Fibroblast of pulmonary artery (primary cell): Measurements from ENCODE around the gene S100PBP.

Source experiments
- DNase-seq: peaks from one replicate; pipeline ENCODE4 v3.0.0-alpha.2; 2010; ENCODE audit warnings: low read depth
- H3K4me3 ChIP-seq: replicated peaks from 2 replicates; pipeline ENCODE4 v1.5.1; 2011; ENCODE audit warnings: low read depth, mild to moderate bottlenecking, control low read depth, low read length, moderate library complexity
- TF ChIP-seq, protein P1 (sequence below): IDR thresholded peaks from 2 replicates; pipeline ENCODE4 v1.5.1; 2011; ENCODE audit warnings: mild to moderate bottlenecking, control low read depth, low read length, inconsistent platforms; ENCODE audit errors: missing control alignments

S100PBP gene

DNA sequence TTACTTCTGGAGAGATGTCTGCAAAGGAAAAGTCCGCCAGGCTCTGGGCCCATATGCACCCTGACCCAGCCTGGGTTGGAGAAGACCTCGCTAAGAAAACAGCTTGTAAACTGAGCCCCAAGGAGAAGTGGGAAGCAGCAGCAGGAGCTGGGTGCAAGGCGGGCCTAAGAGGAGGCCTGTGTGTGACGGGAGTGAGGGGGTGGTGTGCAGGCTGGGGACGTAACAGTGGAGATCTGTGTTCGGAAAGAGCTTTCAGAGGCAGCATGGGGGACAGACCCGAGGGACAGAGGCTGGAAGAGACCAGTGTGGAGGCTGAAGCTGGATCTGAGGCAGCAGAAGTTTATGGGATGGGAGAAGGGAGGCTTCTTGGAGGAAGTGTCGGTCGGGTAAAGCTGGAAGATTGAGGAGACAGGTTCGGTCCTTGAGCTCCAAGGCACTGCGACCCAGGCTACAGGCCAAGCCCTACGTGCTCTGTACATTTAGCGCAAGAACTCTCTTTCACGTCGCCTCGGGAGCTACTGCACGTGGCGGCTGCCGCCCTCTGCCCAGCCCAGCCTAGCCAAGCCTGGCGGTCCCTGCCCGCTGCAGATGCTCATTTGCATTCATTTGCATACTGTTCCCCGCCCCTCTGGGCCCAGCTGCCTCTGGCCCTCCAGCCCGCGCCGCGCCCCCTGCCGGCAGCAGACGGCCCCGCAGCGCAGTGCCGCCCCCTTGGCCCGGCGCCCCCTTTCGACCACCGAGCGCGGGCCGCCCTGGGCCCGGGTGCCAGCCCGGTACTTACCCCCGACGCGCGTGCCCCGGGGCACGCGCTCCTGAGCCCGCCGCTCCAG, 75.1 kb downstream of the S100PBP start:
- peak; percentile 23 for DNase-seq
- peak overlapping the region; percentile 51 for H3K4me3 ChIP-seq
- TF ChIP-seq, protein P1, sequence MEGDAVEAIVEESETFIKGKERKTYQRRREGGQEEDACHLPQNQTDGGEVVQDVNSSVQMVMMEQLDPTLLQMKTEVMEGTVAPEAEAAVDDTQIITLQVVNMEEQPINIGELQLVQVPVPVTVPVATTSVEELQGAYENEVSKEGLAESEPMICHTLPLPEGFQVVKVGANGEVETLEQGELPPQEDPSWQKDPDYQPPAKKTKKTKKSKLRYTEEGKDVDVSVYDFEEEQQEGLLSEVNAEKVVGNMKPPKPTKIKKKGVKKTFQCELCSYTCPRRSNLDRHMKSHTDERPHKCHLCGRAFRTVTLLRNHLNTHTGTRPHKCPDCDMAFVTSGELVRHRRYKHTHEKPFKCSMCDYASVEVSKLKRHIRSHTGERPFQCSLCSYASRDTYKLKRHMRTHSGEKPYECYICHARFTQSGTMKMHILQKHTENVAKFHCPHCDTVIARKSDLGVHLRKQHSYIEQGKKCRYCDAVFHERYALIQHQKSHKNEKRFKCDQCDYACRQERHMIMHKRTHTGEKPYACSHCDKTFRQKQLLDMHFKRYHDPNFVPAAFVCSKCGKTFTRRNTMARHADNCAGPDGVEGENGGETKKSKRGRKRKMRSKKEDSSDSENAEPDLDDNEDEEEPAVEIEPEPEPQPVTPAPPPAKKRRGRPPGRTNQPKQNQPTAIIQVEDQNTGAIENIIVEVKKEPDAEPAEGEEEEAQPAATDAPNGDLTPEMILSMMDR, result peak; percentile 6

DNA sequence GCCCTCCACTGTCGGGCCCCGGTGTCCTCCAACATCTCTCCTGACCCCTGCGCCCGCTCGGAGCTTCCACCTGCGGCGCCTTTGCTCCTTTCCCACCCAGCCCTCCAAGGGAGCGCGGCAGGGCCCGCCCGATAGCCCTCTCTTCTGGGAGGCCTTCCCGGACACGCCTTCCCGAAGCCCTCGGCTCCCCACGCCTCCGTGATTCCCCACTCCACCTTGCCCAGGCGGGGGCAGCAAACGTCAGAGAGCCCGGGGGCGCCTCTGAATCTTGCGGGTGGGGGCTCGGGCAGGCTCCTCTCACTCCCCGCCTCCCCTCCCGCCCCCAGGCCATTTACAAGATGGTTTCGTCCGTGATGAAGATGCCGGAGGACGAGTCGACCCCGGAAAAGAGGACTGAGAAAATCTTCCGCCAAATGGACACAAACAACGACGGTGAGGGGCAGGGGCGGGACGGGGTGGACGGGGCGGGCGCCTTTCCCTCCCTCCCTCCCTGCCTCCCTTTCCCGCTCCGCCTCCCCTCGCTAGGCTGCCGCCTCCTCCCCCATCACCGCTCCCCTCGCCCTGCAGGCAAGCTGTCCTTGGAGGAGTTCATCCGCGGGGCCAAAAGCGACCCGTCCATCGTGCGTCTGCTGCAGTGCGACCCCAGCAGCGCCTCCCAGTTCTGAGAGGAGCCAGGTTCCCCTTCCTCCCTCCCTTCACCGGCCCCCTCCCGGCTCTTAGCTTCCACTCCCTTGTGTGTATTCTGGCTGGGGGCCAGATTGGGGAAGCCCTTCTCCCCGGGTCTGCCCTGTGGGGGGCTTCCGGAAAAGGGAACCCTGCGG, 76.0 kb downstream of the S100PBP start:
- TF ChIP-seq, protein P1, result no peak
- DNase-seq, result peak; percentile 18
- H3K4me3 ChIP-seq, result peak overlapping the region; percentile 51

DNA sequence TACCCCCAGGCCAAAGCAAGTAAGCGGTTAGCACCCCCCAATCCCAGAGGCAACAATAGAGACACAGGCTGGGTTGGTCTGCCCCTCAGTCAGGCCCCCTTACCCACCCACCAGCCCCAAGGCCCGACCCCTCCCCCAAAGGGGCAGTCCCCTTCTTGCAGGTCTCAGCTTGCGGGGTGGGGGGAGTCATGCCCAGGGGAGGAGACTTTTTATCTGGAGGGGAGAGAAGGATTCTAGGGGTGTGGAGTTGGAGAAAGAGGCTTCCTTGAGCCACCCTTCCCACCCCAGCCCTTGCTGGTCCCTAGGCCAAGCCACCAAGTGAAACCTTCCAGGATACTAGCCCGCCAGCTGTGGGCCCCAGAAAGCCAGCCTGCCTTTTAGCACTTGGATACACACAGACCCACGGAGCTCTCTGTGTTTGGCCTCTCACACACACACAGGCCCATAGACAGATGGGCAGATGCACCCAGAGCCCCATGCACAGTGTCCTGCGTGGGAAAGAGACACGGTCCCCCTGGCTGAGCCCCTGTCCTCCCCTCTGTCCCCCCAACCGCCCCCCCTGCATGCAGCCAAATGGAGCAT, 76.7 kb downstream of the S100PBP start:
- H3K4me3 ChIP-seq, result no peak overlapping the region
- DNase-seq, result no peak
- TF ChIP-seq, protein P1, result no peak

DNA sequence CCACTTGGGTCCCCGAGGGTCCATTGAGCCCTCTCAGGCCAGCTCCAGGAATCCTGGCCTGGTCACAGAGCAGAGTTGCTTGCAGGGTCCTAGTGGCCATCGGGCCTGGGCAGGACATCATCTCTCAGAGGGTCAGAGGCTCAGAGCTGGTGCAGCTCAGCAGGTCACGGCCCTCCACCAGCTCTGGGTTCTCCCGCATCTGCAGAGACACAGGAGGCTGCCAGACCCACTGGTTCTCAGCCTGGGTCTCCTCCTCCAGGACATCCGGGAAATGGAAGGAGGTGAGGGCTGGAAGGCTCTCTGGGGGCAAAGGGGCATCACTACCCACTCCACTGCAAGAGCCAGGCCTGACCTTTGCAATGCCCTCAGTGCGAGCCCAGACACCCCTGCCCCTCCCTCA, 77.2 kb downstream of the S100PBP start:
- TF ChIP-seq, protein P1, result no peak
- no peak overlapping the region for H3K4me3 ChIP-seq
- no peak for DNase-seq

DNA sequence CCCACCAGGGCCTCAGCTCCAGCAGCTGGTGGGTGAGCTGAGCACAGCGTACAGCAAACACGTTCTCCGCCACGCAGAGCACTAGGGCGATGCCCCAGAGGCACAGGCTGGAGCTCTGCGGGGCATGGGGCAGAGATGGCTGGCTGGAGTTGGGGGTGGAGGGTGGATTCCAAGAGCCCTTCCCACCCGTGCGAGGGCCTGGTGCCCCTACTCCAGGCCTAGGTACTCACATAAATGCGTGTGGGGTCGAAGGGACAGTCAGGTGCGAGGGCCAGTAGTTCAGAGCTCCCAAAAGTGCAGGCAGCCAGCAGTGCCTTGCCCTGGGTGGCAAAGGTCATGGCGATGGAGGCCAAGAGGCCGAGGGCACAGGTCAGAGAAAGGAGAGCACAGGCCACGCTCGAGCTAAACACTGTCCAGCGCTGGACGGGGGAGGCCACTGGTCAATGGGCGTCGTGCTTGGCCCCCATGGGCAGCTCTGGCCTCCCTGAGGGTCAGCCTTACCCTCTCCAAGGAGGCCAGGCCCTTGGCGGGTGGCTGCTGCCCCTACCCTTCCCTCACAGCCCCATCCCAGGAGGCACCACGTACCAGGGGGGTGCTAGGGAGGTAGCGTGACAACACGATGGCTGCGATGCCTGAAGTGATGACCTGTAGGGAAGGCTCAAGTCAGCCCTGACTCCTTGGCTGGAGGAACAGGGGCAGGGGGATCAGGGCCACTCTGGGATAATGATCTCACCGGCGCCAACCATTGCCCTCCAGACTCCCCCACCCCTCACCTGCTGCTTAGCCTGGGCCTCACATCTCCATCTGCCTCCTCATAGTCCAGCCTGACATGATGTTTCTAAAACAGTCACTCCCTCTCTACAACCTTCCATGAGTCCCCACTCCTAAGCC, 78.1 kb downstream of the S100PBP start:
- TF ChIP-seq, protein P1, result no peak
- no peak overlapping the region for H3K4me3 ChIP-seq
- DNase-seq, result no peak

DNA sequence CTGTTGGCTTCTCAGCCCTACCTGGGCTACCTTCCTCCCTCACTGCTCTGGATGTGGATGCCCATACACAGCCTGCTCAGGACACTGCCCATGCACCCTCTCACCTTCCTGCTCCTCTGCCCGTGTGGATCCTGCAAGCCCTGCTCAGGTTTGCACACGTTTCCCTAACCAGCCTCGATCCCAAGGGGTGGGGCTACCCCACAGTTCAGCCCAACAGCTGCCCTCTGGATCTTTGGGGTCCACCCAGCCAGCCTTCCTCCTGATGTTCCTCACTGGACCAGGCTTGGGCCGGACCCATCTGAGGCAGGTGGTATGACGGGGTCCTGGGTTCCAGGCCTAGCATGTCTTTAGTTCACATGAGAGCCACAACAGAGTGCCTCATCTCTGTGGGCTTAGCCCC, 79.0 kb downstream of the S100PBP start:
- no peak overlapping the region for H3K4me3 ChIP-seq
- DNase-seq, result no peak
- TF ChIP-seq, protein P1, result no peak
